ENCODE measurements around the gene IL16.

IL16 gene

GRCh38 chr15:81188354-81188753, 8.3 kb upstream of the IL16 start:
- H3K4me3 ChIP-seq (ENCODE audit: low read length in 2 of 2) = no peak overlapping the region
- H3K9ac ChIP-seq (ENCODE audit: low read length in 2 of 2) = no peak overlapping the region
- no peak overlapping the region for H3K27ac ChIP-seq (ENCODE audit: low read length)
- peaks cover 0 to 2% of the 10 kb centered on the region in 2 donors for H3K27me3 ChIP-seq (ENCODE audit: control insufficient read depth in 1 of 2, insufficient read depth in 2 of 2, low read length in 2 of 2)
- H3K36me3 ChIP-seq (ENCODE audit: control insufficient read depth in 2 of 2, insufficient read depth in 2 of 2, low read length in 2 of 2) = no peaks in the 10 kb centered on the region
- H3K9me3 ChIP-seq (ENCODE audit: control insufficient read depth in 2 of 2, low read length in 2 of 2) = no peaks in the 10 kb centered on the region
- H3K4me1 ChIP-seq (ENCODE audit: control insufficient read depth, insufficient read depth, low read length) = peaks cover 11% of the 10 kb centered on the region

DNA sequence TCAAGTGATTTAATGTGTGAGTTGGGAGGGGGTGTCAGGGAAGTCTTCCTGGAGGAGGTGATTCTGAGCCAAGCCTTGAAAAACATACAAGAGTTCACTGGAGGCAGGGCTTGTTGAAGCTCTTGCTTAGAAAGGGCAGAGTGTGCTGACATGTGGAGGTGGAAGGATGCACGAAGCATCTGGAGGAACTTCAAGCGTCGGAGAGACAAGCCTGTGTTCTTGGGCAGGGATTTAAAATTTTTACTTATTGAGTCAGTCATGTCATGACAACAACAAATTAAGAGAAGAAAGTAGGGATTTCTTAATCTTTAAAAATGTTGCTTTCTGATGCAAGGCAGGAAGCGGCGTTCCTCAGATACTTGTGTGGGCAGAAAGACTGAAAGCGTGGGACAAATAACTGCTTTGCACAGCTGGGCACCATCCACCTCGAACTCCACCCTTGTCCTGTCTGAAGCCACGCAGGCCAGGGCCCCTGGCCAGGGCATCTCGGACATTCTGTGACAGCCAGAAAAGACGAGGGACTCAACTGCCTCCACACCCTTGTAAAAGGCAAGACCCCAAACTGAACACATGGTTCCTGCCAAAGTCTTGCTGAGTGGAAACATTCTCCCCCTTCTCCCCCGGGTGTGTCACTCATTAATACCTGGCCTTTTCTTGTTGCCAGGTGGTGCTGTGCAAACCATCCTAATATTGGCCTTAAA, 6.9 kb upstream of the IL16 start:
- no peaks in the 10 kb centered on the region for H3K27me3 ChIP-seq (ENCODE audit: control insufficient read depth in 1 of 2, insufficient read depth in 2 of 2, low read length in 2 of 2)
- no peak overlapping the region for H3K4me3 ChIP-seq (ENCODE audit: low read length in 2 of 2)
- H3K9ac ChIP-seq (ENCODE audit: low read length in 2 of 2) = no peak overlapping the region

GRCh38 chr15:81190922-81191507, 5.7 kb upstream of the IL16 start:
- Histone ChIP-seq H3K36me3 (ENCODE audit: control insufficient read depth in 2 of 2, insufficient read depth in 2 of 2, low read length in 2 of 2) (no peaks in the 10 kb centered on the region), H3K9me3 (ENCODE audit: control insufficient read depth in 2 of 2, low read length in 2 of 2) (no peaks in the 10 kb centered on the region), H3K9ac (ENCODE audit: low read length in 2 of 2) (no peak overlapping the region), H3K4me1 (ENCODE audit: control insufficient read depth, insufficient read depth, low read length) (peaks cover 10% of the 10 kb centered on the region), H3K27ac (ENCODE audit: low read length) (peak overlapping the region; percentile 49), H3K27me3 (ENCODE audit: control insufficient read depth in 1 of 2, insufficient read depth in 2 of 2, low read length in 2 of 2) (no peaks in the 10 kb centered on the region), H3K4me3 (ENCODE audit: low read length in 2 of 2) (no peak overlapping the region)

More for the DNA sequence above, 6.9 kb upstream of the IL16 start:
- Histone ChIP-seq H3K4me1 (ENCODE audit: control insufficient read depth, insufficient read depth, low read length) (peaks cover 11% of the 10 kb centered on the region), H3K27ac (ENCODE audit: low read length) (peak overlapping the region; percentile 49), H3K9me3 (ENCODE audit: control insufficient read depth in 2 of 2, low read length in 2 of 2) (no peaks in the 10 kb centered on the region), H3K36me3 (ENCODE audit: control insufficient read depth in 2 of 2, insufficient read depth in 2 of 2, low read length in 2 of 2) (no peaks in the 10 kb centered on the region)

DNA sequence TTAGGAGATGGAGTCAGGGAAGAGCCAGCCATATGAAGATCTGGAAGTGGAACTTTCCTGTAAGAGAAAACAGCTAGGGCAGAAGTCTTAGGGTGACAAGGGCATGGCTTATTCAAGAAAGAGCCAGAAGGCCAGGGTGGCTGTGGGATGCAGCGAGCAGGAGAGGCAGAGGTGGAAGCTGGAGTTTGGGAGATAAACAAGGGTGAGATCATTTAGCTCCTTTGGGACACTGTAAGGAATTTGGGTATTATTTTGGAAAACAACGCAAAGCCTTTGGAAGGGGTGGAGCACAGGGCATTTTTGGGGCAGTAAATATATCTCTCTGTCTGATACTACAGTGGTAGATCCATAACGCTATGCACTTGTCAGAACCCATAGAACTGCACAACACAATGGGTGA, 5.0 kb upstream of the IL16 start:
- H3K9me3 ChIP-seq (ENCODE audit: control insufficient read depth in 2 of 2, low read length in 2 of 2) = no peaks in the 10 kb centered on the region
- no peaks in the 10 kb centered on the region for H3K36me3 ChIP-seq (ENCODE audit: control insufficient read depth in 2 of 2, insufficient read depth in 2 of 2, low read length in 2 of 2)
- H3K27me3 ChIP-seq (ENCODE audit: control insufficient read depth in 1 of 2, insufficient read depth in 2 of 2, low read length in 2 of 2) = no peaks in the 10 kb centered on the region
- H3K4me1 ChIP-seq (ENCODE audit: control insufficient read depth, insufficient read depth, low read length) = peaks cover 10% of the 10 kb centered on the region
- no peak overlapping the region for H3K4me3 ChIP-seq (ENCODE audit: low read length in 2 of 2)
- no peak overlapping the region for H3K9ac ChIP-seq (ENCODE audit: low read length in 2 of 2)
- H3K27ac ChIP-seq (ENCODE audit: low read length) = no peak overlapping the region

DNA sequence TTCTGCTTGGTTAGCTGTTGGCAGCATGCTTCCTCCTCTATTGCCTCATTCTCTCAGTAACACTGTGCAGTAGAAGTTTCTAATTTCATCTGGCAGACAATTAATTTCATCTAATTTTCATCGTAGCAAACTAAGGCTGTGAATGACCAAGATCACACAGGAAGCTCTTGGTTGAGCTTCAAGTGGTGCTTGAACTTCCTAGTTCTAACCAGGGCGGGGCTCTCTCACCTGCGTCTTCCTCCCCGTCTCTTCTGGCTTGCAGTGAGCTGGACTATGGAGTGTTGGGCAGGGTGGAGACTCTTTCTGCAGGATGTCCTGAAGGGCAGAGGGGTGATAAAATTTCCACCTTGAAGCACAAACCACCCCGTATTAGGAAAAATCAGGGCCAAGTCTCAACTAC, 2.0 kb upstream of the IL16 start:
- Histone ChIP-seq H3K9ac (ENCODE audit: low read length in 2 of 2) (no peak overlapping the region), H3K4me3 (ENCODE audit: low read length in 2 of 2) (no peak overlapping the region), H3K9me3 (ENCODE audit: control insufficient read depth in 2 of 2, low read length in 2 of 2) (no peaks in the 10 kb centered on the region), H3K27me3 (ENCODE audit: control insufficient read depth in 1 of 2, insufficient read depth in 2 of 2, low read length in 2 of 2) (no peaks in the 10 kb centered on the region), H3K4me1 (ENCODE audit: control insufficient read depth, insufficient read depth, low read length) (peaks cover 2% of the 10 kb centered on the region), H3K27ac (ENCODE audit: low read length) (no peak overlapping the region), H3K36me3 (ENCODE audit: control insufficient read depth in 2 of 2, insufficient read depth in 2 of 2, low read length in 2 of 2) (no peaks in the 10 kb centered on the region)

DNA sequence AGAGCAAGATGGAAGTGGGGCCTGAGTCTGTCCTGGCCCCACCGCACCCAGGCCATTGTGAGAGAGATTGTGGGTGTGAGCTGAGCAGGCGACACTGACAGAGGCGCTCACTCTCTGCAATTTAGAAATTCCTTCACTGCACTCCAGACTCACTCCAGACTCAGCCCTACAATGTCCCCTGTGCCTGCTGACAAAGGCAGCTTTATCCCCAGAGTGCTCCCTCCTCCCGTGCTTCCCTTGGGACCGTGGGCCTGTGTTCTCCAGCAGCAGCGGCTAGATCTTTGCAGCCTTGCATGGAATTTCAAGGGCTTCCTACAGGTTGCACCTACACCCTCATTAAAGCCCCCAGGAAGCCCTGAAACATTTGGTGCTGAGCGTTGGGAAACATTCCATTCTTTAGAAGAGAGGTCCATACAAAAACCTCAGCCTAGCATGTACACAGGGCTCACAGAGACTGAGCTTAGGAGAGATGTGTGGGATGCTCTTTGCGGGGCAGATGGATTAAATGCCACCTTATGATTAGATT, 1.3 kb upstream of the IL16 start:
- Histone ChIP-seq H3K9ac (ENCODE audit: low read length in 2 of 2) (no peak overlapping the region), H3K27me3 (ENCODE audit: control insufficient read depth in 1 of 2, insufficient read depth in 2 of 2, low read length in 2 of 2) (no peaks in the 10 kb centered on the region), H3K4me1 (ENCODE audit: control insufficient read depth, insufficient read depth, low read length) (peaks cover 2% of the 10 kb centered on the region), H3K36me3 (ENCODE audit: control insufficient read depth in 2 of 2, insufficient read depth in 2 of 2, low read length in 2 of 2) (no peaks in the 10 kb centered on the region), H3K27ac (ENCODE audit: low read length) (no peak overlapping the region), H3K4me3 (ENCODE audit: low read length in 2 of 2) (no peak overlapping the region), H3K9me3 (ENCODE audit: control insufficient read depth in 2 of 2, low read length in 2 of 2) (no peaks in the 10 kb centered on the region)

GRCh38 chr15:81197255-81197630, 564 bp downstream of the IL16 start:
- H3K4me3 ChIP-seq (ENCODE audit: low read length in 2 of 2) = no peak overlapping the region
- no peak overlapping the region for H3K27ac ChIP-seq (ENCODE audit: low read length)
- H3K4me1 ChIP-seq (ENCODE audit: control insufficient read depth, insufficient read depth, low read length) = peaks cover 2% of the 10 kb centered on the region
- no peaks in the 10 kb centered on the region for H3K9me3 ChIP-seq (ENCODE audit: control insufficient read depth in 2 of 2, low read length in 2 of 2)
- H3K36me3 ChIP-seq (ENCODE audit: control insufficient read depth in 2 of 2, insufficient read depth in 2 of 2, low read length in 2 of 2) = no peaks in the 10 kb centered on the region
- H3K9ac ChIP-seq (ENCODE audit: low read length in 2 of 2) = no peak overlapping the region
- no peaks in the 10 kb centered on the region for H3K27me3 ChIP-seq (ENCODE audit: control insufficient read depth in 1 of 2, insufficient read depth in 2 of 2, low read length in 2 of 2)

DNA sequence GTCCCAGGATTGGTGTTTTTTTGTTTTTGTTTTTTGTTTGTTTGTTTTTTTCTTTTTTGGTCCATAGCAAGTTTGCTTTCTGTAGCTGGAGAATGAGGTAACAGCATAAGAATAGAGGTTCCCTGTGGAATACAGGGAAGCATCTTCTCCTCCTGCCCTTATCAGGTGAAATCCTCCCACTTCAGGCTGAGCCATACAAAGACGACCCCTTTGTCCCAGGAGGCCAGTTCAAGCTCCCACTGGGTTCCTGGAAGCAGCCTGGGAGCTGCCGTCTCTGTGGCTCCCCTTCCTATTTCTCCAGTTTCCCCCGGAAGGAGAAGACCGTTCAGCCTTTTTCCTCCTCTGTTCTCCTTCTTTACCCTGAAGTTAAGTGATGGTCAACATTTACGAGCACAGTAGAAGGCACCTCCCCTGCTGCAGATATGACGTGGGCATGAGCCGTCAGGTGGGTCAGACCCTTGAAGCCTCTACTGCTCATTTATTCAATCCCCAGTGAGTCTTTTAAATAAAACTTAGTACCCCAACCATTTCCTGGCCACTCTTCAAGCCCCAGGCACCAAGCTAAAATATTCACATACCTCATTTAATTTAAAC, 1.1 kb downstream of the IL16 start:
- Histone ChIP-seq H3K27me3 (ENCODE audit: control insufficient read depth in 1 of 2, insufficient read depth in 2 of 2, low read length in 2 of 2) (no peaks in the 10 kb centered on the region), H3K4me1 (ENCODE audit: control insufficient read depth, insufficient read depth, low read length) (peaks cover 2% of the 10 kb centered on the region), H3K4me3 (ENCODE audit: low read length in 2 of 2) (no peak overlapping the region), H3K27ac (ENCODE audit: low read length) (no peak overlapping the region), H3K36me3 (ENCODE audit: control insufficient read depth in 2 of 2, insufficient read depth in 2 of 2, low read length in 2 of 2) (no peaks in the 10 kb centered on the region), H3K9ac (ENCODE audit: low read length in 2 of 2) (no peak overlapping the region), H3K9me3 (ENCODE audit: control insufficient read depth in 2 of 2, low read length in 2 of 2) (no peaks in the 10 kb centered on the region)

DNA sequence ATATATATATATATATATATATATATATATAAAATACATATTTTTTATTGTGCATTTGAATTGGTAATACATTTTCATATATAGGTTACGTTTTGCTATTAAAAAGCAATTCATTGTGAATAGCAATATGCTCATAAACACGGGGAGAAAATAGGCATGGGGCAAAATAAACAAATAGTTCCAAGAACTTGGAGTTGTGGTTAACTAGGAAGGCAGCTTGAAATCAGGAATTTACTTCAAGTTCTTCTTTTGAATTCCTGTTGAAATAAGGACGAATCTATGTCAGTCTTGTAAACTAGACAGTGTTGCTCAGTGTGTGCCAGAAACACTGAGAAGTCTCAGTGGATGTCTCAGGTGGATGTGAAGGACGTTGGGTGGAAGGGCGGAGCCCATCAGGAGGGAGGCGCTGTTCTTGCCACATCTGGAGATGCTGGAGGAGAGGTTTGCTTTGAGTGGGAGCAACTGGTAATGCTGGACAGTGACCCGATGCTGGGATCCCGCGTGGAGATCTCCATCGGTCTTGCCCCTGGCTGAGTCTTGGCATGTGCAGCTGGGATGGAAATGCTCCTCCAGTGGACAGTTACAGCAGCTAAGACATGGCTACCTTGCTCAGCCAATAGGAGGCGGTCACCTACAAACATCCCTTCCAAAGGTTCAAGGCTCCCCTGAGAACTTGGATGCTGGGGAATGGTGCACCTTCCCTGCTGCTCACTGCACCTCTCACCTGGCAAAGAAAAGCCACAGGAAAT, 2.5 kb downstream of the IL16 start:
- Histone ChIP-seq H3K27ac (ENCODE audit: low read length) (no peak overlapping the region), H3K4me1 (ENCODE audit: control insufficient read depth, insufficient read depth, low read length) (peaks cover 2% of the 10 kb centered on the region), H3K27me3 (ENCODE audit: control insufficient read depth in 1 of 2, insufficient read depth in 2 of 2, low read length in 2 of 2) (no peaks in the 10 kb centered on the region), H3K9me3 (ENCODE audit: control insufficient read depth in 2 of 2, low read length in 2 of 2) (no peaks in the 10 kb centered on the region), H3K36me3 (ENCODE audit: control insufficient read depth in 2 of 2, insufficient read depth in 2 of 2, low read length in 2 of 2) (no peaks in the 10 kb centered on the region), H3K9ac (ENCODE audit: low read length in 2 of 2) (no peak overlapping the region), H3K4me3 (ENCODE audit: low read length in 2 of 2) (no peak overlapping the region)

DNA sequence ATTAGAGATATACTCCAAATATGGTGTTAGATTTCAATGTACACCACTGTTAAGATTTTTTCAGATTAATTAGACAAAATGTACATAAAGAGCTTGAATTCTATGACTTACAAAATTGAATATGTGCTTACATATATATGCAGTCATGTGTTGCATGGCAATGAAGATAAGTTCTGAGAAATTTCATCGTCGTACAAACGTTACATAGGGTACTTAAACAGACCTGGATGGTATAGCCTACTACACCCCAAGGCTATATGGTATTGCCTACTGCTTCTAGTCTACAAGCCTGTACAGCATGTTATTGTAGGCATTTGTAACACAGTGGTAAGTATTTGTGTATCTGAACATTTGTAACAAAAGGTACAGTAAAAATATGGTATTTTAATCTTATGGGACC, 9.3 kb downstream of the IL16 start:
- H3K4me1 ChIP-seq (ENCODE audit: control insufficient read depth, insufficient read depth, low read length) = no peaks in the 10 kb centered on the region
- H3K9me3 ChIP-seq (ENCODE audit: control insufficient read depth in 2 of 2, low read length in 2 of 2) = no peaks in the 10 kb centered on the region
- no peak overlapping the region for H3K27ac ChIP-seq (ENCODE audit: low read length)
- H3K4me3 ChIP-seq (ENCODE audit: low read length in 2 of 2) = no peak overlapping the region
- no peaks in the 10 kb centered on the region for H3K27me3 ChIP-seq (ENCODE audit: control insufficient read depth in 1 of 2, insufficient read depth in 2 of 2, low read length in 2 of 2)
- H3K36me3 ChIP-seq (ENCODE audit: control insufficient read depth in 2 of 2, insufficient read depth in 2 of 2, low read length in 2 of 2) = no peaks in the 10 kb centered on the region
- no peak overlapping the region for H3K9ac ChIP-seq (ENCODE audit: low read length in 2 of 2)

All from stomach smooth muscle (tissue), 2 donors.